G401 (cell line): Measurements from ENCODE around the gene UBA6. TPM values are rescaled to one million over a fixed set of nuclear protein-coding genes. Genes with fewer than 3 reads are reported as not detected.
A peak's percentile ranks its signal among the peaks of the same experiment; 100 is the strongest.
"Not testable (repeated sequence)": the region's sequence is repeated elsewhere in the genome, so short reads cannot be mapped to it uniquely, and the experiment has no call there.

ENCODE experiments used
- DNase-seq: peaks from one replicate; pipeline ENCODE4 v3.0.0-alpha.2; 2015; ENCODE audit warnings: low spot score
- in situ Hi-C: cut with HindIII; loops from 2 replicates; pipeline ENCODE4 v1.10.0; 2016; ENCODE audit warnings: low sequenced_read_pairs, mixed read lengths
- total RNA-seq: library from RNA; depleted of rRNA; stranded (reverse); fragments of >200 nt; shearing (Covaris generic); gene quantifications from 2 replicates; pipeline ENCODE4 v1.2.3, GENCODE V29; 2014

UBA6 gene
- total RNA-seq, 1 experiment from 2014 or later: 98.3 TPM

DNA sequence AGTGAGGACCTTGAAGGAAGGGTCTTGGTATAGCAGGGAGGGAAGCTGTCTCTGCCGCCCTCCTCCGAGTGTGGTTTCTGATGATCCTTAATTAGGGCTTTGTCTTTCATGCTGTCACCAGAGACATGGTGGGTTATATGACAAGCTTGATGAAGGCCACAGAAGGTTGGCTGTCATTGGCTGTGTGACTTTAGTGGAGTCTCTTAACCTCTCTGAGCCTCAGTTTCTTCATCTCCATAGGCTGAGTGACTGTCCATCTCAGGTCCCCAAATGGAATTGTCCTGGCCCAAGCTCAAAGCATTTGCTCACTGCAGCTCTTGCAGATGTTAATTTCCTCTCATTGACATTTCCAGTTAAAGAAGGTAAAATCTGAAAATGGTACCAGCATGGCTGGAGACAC is 16.6 kb upstream of the UBA6 start:
- in situ Hi-C loops: no loop called here
- DNase-seq: no peak

DNA sequence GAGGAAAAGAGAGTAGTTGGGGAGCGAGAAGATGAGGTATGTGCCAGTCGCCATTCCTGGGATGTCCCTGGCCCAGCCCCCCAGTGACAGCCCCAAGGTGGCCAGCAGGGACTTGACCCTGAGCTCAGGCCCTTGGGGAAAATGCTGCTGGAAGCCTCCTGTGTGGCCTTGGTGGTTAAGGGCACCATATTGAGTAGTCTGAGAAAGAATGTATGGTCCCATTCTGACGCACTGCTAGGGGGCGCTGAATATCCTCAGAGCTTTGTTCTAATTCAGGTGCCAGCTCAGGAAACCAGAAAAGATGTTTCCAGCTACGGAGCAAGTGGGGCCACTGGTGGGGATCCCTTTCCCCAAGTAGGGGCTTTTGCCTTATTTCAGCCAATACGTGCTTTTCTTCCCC is 14.0 kb upstream of the UBA6 start:
- DNase-seq: no peak
- in situ Hi-C loops: no loop called here

DNA sequence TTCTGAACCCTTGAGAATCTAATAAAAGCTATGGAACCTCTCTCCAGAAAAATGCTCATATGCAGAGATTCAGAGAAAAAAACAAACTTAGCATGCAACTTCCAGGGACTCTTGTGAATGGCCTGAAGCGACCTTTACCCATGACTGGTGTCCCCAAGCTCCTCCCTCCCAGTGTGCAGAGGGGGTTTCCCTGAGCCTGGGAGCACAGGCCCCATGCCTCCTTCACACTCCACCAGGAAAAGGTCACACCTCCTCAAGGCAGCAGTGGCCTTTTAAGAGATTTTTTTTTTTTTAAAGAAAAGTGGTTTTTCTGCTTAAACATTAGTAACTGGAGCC is 13.3 kb upstream of the UBA6 start:
- no peak for DNase-seq
- in situ Hi-C loops: no loop called here

DNA sequence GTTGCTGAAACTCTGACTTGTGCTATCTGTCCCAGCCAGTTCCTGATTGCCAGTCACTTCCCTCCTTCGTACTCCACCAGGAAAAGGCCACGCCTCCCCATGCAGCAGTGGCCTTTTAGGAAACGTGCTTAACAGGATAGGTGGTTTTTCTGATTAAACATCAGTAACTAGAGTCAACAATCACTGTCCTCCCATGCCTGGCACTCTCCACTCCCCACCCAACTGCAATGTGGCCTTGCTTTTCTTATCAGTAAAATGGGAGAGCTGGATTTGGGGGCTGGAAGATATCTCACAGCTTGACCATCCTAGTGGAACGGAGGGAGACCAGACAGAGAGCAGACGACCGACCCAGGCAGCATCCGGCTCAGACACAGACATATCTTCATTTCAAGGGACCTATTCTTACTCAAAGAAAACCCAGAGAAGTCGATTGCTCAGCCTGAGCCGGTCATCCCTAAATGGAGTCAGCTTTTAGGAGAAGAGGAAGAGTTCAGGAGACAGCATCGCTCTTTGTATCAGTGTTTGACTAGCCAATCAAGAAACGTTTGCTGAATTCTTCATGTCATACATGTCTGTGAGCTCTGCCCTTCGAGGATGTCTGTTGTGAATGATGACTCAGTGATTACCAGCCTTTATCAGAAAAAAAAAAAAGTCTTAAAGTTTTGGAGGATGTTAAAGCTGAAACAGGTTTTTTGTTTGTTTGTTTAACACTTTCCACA is 12.7 kb upstream of the UBA6 start:
- no peak for DNase-seq
- in situ Hi-C loops: no loop called here

DNA sequence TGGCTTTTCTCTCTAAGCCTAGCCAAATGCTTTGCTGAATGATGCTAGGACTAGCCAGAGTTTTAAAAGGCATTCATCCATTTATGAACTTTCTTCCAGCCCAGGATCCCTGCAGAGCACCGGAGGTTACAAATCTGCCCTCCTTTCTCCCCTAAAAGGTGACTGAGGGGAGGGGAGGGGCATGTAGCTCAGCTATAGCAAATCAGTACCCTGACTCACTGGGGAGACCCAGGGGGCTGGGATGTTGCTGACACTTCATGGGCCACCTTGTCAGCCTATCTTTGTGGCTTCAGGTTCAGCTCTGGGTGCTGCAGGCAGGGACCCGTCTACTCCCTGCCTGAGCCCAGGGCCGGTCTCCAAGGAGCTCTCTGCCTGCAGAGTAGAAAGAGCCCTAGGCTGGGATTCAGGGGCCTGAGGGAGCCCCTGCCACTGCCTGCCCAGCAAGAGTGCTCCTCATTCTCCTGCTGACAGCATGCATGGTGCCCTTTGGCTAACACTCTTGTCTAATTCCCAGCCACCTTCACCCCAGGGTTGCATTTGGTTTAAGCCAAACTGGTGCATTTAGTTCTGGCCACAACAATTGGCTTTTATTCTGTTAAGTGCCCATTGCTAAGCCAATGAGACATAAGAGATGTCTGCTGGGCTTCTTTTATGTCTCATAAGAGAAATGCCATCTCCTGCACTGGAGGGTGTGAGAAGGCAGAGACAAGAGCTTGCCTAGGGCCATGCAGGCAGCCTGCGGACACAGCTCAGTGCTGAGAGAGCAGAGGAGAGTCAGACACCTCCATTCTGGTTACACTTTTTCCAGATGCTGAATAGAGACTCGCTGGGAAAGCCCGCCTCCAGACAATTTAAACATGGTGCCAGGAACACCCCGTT is 11.9 kb upstream of the UBA6 start:
- DNase-seq: no peak
- in situ Hi-C loops: no loop called here

DNA sequence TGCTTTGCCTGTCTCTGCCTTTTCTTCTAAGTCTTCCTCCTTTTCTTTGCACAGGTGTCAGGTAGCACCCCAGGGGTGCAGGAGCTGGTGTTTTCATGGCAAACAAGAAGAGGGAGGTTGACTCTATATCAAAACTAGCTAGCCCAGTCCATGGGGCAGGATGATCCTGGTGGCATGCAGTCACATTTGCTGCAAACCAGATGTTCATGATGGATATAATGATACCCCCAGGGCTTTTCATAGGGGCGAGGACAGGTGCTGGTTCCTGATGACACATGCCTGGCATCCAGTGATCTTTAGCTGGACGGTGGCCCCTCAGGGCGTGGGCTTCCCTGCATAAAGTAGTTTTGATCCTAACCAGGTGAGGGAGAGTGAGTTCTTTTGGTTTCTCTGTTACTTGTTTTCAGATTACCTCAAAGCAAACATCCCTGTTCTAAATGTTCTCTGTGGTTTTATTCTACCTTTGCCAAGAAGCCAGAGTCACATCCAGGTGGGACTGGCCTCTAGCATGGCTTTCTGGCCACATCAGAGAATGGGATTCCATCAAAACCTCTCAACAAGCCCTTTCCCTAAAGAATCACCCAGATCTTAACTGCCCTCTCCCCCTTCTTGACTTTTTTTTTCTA is 11.2 kb upstream of the UBA6 start:
- in situ Hi-C loops: no loop called here
- DNase-seq: no peak

DNA sequence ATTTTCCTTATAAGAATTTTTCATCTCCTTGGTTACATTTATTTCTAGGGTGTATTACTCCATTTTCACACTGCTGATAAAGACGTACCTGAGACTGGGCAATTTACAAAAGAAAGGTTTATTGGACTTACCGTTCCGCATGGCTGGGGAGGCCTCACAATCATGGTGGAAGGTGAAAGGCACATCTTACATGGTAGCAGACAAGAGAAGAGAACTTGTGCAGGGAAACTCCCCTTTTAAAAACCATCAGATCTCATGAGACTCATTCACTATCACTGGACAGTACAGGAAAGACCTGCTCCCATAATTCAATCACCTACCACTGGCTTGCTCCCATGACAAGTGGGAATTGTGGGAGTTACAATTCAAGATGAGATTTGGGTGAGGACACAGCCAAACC is 5.7 kb upstream of the UBA6 start:
- DNase-seq, in situ Hi-C loops: not testable (repeated sequence)

DNA sequence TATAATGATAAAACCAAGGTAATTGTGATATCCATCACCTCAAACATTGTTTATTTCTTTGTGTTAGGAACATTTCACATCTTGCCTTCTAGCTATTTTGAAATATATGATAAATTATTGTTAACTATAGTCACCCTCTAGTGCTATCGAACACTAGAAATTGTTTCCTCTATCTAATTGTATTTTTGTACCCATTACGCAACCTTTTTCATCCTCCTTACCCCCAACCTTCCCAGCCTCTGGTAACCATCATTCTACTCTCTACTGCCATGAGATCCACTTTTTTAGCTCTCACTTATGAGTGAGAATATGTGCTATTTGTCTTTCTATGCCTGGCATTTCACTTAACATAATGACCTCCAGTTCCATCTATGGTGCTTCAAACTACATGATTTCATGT is 3.9 kb upstream of the UBA6 start:
- no peak for DNase-seq
- in situ Hi-C loops: no loop called here

DNA sequence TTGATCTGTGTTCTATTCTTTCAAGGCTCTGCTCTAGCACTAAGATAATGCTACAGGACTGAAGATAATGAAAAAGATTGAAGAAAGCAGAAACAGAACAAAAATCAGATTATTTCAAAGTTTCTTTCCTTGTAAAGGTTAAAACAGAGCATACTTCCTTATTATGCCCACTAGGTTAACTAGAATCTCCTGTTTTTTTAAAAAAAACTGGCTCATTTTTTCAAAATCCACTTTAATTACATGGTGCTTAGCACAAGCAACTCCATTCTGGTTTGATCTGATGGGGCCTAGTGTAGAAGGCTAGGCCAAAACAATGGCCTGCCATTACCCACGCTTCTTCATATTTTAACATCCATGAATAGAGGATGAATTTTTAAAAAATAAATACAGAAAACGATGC is 1.2 kb upstream of the UBA6 start:
- DNase-seq: no peak
- in situ Hi-C loops: no loop called here

DNA sequence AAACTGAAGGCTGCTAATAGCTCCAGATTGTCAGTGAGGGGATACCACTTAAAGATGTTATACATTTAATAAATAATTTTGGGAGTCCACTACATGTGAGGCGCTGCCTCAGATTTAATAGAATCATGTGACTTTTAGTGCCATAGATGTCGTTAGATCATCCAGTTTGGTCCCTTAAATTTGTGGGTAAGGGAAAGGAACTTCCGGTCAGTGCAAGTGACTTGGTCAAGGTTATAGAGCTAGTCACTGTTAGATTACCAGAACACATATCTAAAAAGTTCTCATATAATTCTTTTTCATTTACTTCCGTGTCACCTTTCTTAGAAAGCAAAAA is 529 bp upstream of the UBA6 start:
- in situ Hi-C loops: no loop called here
- DNase-seq: no peak

DNA sequence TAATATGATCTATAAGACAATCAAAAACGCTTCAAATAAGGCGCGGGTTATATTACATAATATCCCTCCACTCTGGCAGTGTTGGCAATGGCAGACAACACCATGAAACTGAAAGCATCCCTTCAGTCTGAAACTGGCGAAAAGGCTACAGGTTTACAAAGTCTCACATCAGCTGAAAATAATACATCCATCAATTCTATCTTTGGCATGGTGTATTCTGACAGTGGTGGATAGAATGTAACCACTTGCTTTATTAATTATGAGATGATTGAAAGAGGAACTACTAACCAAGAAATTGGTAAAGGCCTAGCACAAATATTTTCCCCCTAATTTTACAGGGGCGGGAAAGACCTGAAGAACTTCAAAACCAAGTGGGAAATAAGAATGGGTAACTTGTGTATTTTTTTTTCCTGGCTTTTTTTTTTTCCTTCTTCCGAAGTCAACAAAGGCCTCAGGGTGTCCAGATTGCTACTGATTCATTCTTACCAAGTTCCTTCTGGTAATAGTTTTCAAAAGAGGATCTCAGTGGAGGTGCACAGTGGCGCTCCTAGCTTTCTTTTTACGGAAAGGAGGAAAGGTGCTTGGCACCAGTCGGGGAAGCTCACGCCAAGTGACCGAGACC is 728 bp downstream of the UBA6 start:
- in situ Hi-C loops: no loop called here
- peak; percentile 20 for DNase-seq

DNA sequence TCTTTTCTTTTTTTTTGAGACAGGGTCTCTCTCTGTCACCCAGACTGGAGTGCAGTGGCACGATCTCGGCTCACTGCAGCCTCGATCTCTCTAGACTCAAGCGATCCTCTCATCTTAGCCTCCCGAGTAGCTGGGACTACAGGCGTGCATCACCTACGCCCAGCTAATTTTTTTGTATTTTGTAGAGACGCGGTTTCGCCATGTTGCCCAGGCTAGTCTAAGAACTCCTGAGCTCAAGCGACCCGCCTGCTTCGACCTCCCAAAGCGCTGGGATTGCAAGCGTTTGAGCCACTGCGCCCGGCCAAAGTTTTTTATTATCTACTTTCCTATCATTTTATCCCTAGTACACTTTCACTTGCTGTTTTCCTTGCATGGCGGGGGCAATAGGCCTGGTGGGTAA is 1.4 kb downstream of the UBA6 start:
- in situ Hi-C loops: no loop called here
- DNase-seq: no peak

DNA sequence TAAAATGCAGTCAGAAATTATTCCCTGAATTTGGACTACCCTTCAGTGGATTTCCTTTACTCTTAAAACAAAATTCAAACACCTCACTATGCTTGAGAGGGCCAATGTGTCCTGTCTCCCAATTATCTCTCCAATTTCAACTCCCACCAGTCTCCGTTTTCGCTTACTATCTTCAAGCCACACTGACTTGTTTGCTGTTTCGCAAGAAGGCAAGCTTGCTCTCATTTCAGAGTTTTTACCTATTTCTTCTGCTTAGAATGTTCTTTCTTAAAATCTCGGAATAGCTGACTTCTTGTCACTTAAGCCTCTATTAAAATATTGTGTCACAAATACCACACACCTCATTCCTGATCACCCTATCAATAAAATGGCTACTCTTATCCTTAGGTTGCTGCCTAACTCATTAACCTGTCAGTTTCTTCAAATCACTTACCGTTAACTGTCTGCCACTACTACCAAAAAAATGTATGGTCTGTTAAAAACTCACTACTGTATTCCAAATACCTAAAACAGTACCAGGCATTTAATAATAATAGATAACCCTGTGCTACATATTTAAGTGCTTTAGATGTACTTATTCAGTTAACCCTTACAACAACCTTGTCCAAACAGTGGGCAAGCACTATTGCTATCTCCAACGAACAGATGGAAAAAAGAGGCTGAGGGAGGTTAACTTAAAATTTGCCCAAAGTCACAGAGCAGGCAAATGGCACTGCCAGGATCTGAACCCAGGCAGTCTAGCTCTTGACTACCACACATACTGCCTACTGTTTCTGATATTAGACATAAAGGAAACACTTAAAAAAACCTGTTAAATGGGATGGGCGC is 2.9 kb downstream of the UBA6 start:
- in situ Hi-C loops: no loop called here

DNA sequence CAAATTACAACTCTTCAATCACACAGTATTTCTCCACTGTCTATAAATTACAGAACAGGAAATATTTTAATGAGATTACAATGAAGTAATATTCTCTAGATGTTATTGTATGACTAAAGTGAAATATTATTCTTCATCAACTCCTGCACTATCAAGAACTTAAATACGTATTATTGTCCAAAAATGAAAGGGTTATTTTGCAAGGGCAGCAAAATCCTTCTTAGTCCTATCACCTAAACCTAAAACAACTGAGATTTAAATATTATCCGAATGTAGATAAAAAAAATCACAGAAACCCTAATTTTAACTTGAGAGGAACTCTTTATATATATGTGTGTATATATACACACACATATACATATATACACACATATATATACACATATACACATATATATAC is 4.9 kb downstream of the UBA6 start:
- DNase-seq: no peak
- in situ Hi-C loops: no loop called here

More for the DNA sequence above, 2.9 kb downstream of the UBA6 start:
- DNase-seq: no peak

DNA sequence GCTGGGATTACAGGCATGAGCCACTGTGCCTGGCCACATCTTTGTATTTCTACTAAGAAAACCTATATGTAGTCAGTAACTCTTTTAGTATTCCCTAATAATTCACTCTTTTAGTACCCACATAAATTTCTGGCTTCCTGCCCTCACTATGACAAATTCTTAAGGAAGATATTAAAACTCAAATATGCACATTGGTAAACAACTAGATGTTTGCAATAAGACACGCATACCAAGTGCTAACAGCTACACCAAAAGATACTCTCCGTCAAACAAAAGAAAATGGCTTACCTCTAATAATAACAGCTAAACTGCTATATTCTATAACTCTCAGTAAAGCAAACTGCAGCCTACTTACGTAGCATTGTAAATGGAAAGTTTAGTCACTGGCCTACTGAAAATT is 6.3 kb downstream of the UBA6 start:
- in situ Hi-C loops: no loop called here
- no peak for DNase-seq

DNA sequence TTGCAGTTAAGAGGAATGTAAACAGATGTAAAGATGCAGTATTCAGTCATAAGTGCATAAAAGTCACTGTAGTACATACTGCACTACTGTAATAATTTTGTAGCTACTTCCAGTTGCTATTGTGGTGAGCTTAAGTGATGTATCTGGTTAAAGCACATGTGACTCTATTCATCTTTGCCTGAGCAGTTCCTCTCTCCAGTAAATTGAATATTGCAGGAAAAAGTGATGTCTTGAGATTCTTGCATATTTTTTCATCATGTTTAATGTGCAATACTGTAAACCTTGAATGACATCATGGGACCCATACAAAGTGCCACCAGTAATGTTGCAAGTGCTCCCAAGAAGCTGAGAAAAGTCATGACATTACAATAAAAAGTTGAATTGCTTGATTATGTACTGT is 9.6 kb downstream of the UBA6 start:
- no peak for DNase-seq
- in situ Hi-C loops: no loop called here

DNA sequence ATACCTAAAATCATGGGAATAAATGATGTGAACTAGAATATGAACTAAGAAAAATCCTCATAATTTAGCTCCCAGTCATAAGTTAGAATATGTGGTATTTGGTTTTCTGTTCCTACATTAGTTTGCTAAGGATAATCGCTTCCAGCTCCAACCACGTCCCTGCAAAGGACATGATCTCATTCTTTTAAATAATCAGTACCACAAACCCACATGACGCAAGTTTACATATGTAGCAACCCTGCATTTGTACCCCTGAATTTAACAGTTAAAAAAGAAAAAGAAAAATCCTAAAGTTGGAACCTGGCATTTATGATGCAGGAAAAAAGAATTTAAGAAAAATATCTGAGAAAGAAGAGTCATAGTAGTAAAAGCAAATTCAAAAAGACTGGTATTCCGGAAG is 13.3 kb downstream of the UBA6 start:
- no peak for DNase-seq
- in situ Hi-C loops: no loop called here

DNA sequence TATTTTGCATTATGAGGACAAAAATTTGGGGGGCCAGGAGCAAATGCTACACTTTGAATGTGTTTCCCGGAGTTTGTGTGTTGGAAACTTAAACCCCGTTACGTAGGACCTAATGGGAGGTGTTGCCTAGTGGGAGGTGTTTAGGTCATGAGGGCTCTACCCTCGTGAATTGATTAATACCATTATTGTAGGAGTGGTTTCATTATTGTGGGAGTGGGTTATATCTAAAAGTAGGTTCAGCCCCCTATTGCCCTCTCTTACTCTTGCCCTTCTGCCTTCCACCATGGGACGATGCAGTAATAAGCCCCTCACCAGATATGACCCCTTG is 15.5 kb downstream of the UBA6 start:
- in situ Hi-C loops: no loop called here
- no peak for DNase-seq

DNA sequence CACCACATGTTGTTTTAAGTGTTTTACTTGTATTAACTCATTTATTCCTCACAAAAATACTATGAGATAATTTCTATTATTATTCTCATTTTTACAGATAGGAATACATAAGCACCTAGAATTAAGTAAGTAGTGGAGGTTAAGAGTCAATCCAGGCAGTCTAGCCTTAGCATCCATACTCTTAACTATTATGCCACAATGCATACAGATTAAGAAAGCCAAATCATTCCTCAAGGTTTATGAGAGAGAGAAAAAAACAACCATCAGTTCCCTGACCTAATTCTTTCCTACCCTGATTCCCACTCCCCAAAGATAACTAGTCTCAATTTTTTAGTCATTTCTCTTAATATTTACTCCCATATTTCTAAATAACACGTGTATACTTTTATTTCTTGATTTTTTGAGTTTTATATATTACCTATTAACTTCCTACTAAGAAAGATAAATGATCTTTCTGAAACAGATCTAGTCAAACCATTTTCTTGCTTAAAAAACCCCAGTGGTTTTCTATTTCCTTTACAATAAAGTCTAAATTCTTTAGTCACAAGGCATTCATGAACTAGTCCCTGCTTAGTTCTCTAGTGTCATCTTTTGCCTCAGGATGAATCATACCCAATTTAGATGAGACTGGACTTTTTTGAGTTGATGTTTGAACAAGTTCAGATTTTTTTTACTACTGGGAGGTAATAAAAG is 16.0 kb downstream of the UBA6 start:
- DNase-seq: no peak
- in situ Hi-C loops: no loop called here
